DMS153 treated with DMSO at 0.1 percent for 48 hours (cell line): ENCODE results near the gene TPPP2.

Source experiments
- DNase-seq: peaks from one replicate; lab custom pipeline; 2025; ENCODE audit not compliant: unreplicated experiment; lab: John Stamatoyannopoulos, UW

The TPPP2 gene

DNA sequence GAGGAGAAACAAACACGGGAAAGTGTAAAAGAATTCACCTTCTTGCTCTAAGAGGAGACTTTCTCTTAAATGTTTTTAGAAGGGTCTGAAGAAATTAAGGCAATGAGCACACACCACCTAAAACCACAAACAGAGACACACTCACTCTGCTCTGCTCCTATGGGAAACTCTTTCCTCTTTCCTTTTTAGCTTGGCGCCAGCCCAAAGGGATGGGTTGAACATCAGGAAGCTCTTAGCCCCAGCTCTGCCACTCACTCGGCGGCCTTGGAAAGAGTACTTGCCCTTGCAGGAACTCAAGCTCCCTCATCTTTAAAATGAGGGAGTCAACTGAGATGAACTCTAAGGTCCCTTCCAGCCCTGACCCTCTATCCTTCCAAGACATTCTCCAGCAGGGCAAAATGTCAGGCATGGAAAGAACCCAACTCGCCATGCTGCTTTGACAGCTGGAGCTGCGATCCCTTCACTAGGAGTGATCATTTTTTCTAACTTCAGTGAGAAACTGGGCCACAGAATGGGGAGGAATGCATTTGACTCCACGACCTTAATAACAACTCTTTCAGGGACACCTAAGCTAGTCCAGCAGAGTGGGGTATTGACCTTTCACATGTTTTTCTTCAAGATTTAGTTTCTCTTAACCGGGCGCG, 26.6 kb downstream of the TPPP2 start:
- DNase-seq, result no peak

GRCh38 chr14:21057803-21058675, 28.0 kb downstream of the TPPP2 start, which contains the start of gene RNASE8:
Gene RNASE8, plus strand, starts transcription at chr14:21057822. Its CDS starts 71 bp downstream, at chr14:21057893.
- no peak for DNase-seq

- no peak for DNase-seq
Measured at GRCh38 chr14:21058903-21059302, 28.9 kb downstream of the TPPP2 start.

DNA sequence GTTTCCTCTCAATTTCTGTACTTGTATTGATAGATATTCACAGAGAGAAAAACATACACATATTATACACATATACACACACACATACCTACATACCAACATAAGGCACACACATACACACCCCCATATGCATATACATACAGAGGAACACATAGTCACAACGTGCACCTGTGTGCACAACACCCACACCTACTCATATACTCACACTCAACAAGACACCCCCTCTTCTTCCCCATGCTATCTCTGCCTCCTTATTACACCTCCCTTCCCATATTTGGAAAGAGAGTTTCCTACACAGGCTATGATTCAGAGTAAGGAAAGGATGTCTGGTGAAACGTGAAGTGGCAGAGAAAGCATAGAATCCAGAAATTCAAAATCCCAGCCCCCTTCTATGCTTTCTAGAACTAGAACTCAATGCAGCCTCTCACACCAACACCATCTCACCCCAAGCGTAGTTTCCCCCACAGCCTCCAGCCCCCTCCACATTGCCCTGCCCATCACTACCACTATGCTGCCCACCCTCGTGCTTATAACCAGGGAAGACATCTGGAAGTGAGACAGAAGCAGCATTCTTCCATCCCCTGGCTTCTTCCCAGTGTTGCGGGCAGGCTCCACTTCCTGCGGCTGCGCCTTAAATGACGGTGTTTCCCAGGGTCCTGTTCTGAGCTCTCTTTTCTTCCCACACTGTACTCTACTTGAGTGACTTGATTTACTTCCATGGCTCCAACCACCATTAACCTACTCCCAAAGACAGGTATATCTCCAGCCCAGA, 30.0 kb downstream of the TPPP2 start:
- no peak for DNase-seq

- no peak for DNase-seq
Measured at GRCh38 chr14:21060614-21061346, 30.8 kb downstream of the TPPP2 start.

- DNase-seq, result no peak
Measured at GRCh38 chr14:21061347-21061668, 31.3 kb downstream of the TPPP2 start.

- DNase-seq, result no peak
Measured at GRCh38 chr14:21063479-21063878, 33.5 kb downstream of the TPPP2 start.

- DNase-seq, result peak; percentile 14
Measured at GRCh38 chr14:21066882-21067502, 37.0 kb downstream of the TPPP2 start.

DNA sequence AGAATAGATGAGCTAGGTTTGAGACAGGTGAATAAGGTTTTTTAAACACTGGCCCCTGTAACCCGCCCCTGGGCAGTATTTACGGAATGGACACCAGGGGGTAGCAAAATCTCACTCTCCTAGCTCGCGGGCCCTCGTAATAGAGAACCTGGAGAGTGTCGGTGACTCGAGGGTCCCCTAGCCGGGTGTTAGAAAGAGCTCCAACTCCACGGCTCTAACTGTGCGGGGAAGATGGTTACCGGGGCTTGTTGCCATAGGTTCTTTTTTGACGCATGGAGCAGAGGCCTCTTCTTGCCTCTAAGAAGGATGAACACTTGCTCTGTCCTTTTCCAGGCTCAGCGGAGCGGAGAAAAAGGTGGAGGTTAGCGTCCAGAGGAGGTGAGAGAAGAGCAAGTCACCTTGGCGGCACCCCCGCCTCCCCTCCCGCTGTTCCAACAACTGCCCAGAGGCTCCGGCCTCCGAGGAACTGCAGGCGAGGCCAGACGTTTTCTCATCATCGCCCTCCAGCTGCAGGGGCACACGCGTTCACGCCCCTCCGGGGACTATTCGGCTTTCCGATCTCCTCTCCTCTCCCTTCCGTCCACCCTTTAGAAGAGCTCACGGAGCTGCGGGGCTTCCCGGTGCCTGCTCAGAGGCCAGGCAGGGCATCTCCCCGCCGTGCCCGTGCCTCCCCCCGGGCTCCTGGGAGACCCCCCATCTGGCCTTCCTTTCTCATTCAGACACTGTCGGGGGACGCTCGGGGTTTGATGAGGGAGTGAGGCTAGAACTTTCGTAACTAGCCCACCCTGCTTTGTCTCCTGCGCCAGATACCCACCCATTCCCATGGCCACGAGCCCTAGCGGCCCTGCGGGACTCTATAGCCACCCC, 38.7 kb downstream of the TPPP2 start:
- DNase-seq, result peak; percentile 82

DNA sequence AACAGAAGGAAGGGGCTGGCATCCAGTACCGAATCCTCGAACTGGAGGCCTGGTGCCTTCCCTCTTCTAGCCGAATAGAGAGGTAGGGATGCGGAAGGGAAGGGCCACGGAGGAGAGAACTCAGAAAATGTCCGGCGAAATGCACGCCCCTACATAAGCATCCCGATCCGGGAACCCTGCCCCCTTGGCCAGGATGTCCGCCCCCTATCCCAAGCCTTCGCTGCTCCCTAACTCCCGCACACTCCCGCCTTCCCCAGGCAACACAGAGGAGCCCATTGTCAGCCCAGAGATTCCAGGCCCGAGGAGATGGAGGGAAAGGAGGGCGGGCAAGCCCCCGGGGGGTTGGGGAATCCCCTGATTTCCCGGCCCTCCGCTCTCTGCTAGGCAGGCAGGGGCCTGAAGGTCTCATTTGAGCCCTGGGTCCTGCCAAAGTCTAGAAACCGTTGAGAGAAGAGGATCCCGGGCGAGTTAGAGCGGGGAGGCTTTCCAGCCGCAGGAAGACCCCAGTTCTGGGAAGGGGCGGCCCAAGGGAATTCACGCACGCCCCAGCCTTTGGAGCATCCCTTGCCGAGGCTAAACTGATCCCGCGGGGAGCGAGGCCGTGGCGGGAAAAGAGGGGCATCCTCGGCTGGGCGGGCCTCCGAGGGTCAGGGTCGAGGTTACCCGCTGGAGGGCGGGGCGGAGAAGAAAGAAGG, 39.5 kb downstream of the TPPP2 start:
- peak; percentile 16 for DNase-seq

DNA sequence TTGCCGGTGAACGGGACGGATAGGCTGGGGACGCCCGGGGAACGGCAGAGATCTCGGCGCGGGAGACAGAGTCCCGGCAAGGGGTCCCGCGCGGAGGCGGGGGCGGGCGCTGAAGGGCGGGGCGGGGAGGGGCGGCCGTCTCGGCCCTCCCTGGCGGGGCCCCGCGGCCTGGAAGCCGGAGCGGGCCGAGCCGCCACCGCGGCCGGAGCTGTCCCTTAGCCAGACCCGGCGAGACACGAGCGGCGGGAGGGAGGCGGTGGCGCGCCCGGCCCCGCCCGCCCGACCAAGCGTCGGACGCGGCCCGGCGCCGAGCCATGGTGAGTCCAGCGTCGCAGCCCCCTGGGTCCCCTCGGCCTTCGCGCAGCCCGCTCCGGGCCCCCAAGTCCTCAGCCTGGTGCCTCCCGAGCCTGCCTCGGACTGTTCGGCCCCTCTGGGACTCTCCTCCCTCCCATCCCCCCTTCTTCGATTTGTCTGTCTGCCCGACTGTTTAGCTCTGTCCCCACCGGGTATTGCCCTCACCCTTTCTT, 40.1 kb downstream of the TPPP2 start, which contains the start of gene ARHGEF40:
TSS of gene ARHGEF40 (plus strand) at position 222 of the 527 bp plus-strand sequence. CDS start at position 315, 93 bp downstream.
- peak; percentile 16 for DNase-seq

GRCh38 chr14:21070610-21071224, 40.7 kb downstream of the TPPP2 start:
- DNase-seq, result peak; percentile 16

DNA sequence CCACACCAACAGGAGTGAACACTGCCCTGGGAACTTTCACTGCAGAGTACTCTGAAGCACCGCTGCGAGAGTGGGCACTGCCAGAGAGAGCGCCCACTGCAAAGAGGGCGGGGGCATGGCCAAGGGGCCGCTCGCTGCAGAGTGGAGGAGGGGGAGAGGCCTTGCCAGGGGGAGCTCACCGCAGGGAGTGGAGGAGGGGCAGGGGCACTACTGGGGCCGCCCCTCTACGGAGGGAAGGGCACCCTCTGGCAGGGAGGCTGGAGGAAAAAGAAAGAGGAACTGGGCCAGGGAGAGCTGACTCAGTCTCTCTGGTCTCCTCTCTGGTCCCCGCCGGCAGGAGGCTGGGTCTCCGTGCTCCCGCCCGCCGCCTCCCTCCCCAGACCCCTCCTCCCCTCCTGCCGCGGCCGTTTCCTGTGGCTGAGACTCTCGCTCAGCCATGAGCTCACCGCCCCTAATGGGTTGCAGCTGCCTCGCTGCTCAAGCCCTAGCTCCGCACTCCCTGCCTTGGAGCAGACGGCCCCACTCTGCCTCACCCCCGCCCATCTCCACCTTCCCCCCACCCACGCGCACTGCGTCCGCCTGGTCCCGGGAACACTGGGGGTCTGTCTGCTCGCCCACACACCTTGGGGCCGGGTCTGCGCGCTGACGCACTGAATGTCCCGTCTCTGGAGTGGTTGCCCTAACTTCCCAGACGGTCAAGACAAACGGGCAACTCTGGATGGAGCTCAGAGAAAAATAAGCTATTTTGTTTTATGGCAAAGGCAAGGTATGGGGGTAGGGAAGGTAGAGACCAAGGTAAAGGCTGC, 41.4 kb downstream of the TPPP2 start:
- peak; percentile 66 for DNase-seq

DNA sequence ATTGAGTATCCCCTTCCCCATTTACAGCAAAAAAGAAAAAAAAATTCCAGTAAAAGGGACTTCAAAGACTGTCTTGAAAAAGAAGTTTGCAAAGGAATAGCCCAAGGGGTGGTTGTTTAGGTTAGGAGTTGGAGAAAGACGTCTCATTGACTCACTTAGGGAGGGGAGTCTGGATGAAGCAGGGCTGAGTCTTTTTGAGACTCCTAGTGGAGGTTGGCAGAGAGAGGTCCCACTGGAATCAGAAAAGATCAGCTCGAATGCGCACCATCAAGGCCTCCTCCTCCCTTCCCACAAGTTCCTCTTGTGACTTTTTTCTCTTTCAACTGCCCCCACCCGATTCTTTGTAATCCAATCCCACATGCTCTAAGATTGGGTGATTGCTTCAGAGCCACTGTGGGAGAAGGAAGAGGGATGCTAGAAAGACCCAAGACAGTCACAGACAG, 42.0 kb downstream of the TPPP2 start:
- no peak for DNase-seq

- DNase-seq, result no peak
Measured at GRCh38 chr14:21072781-21073339, 42.8 kb downstream of the TPPP2 start.

DNA sequence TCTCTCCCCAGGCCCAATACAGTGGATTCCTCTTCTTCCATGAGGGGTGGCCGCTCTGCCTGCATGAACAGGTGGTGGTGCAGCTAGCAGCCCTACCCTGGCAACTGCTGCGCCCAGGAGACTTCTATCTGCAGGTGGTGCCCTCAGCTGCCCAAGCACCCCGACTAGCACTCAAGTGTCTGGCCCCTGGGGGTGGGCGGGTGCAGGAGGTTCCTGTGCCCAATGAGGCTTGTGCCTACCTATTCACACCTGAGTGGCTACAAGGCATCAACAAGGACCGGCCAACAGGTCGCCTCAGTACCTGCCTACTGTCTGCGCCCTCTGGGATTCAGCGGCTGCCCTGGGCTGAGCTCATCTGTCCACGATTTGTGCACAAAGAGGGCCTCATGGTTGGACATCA, 43.9 kb downstream of the TPPP2 start:
- DNase-seq, result no peak
